Keratinocyte (primary cell): ENCODE measurements around the gene CSF3R. TPM values are rescaled to one million over a fixed set of nuclear protein-coding genes. Genes with fewer than 3 reads are reported as not detected.

Experiments used
- DNase-seq: peaks from one replicate; pipeline ENCODE4 v3.0.0-alpha.2; 2011; ENCODE audit warnings: low read depth, missing footprints, low spot score
- FAIRE-seq: peaks from 2 replicates; lab custom pipeline; 2011; peaks lifted over from hg19 to GRCh38; lab: Jason Lieb, UNC
- H2AFZ ChIP-seq: 2 replicates; pipeline ENCODE4 v1.6.0; 2012; ENCODE audit warnings: low read length, control low read depth, inconsistent platforms; ENCODE audit not compliant: control insufficient read depth
- H3K27ac ChIP-seq: 2 replicates; pipeline ENCODE4 v1.5.1; 2011; ENCODE audit warnings: low read length; ENCODE audit not compliant: control insufficient read depth, insufficient read depth
- H3K27me3 ChIP-seq: 3 replicates; pipeline ENCODE4 v1.6.0; 2011; ENCODE audit warnings: low read length; ENCODE audit not compliant: control insufficient read depth, insufficient read depth; ENCODE audit errors: extremely low read depth
- H3K36me3 ChIP-seq, 2 experiments: 2 replicates in 1 of 2; 3 replicates in 1 of 2; pipeline ENCODE4 v1.5.1; 2011; ENCODE audit warnings: low read length in 2 of 2, mild to moderate bottlenecking in 1 of 2; ENCODE audit not compliant: control insufficient read depth in 2 of 2, insufficient read depth in 2 of 2; ENCODE audit errors: extremely low read depth in 1 of 2
- H3K4me1 ChIP-seq: 3 replicates; pipeline ENCODE4 v1.5.1; 2011; ENCODE audit warnings: low read length; ENCODE audit not compliant: control insufficient read depth, insufficient read depth; ENCODE audit errors: extremely low read depth
- H3K4me2 ChIP-seq: 3 replicates; pipeline ENCODE4 v1.6.0; 2011; ENCODE audit warnings: low read depth, low read length; ENCODE audit not compliant: control insufficient read depth, insufficient read depth; ENCODE audit errors: extremely low read depth
- H3K4me3 ChIP-seq, 3 experiments: fragments of 200-600 bp in 1 of 3; sonication (generic) in 1 of 3; 2 replicates in 2 of 3; 3 replicates in 1 of 3; pipeline ENCODE4 v1.5.1; 2011 to 2016; ENCODE audit warnings: low read length in 3 of 3, mild to moderate bottlenecking in 3 of 3, control low read depth in 2 of 3, inconsistent platforms in 1 of 3, low read depth in 1 of 3, mixed read lengths in 1 of 3, mixed run types in 1 of 3, moderate library complexity in 1 of 3; ENCODE audit not compliant: control insufficient read depth in 2 of 3, insufficient read depth in 2 of 3; ENCODE audit errors: extremely low read depth in 1 of 3
- H3K79me2 ChIP-seq: 2 replicates; pipeline ENCODE4 v1.6.0; 2012; ENCODE audit warnings: low read length; ENCODE audit not compliant: control insufficient read depth, insufficient read depth
- H3K9ac ChIP-seq: 3 replicates; pipeline ENCODE4 v1.6.0; 2011; ENCODE audit warnings: low read length; ENCODE audit not compliant: control insufficient read depth, insufficient read depth; ENCODE audit errors: extremely low read depth
- H3K9me1 ChIP-seq: 3 replicates; pipeline ENCODE4 v1.6.0; 2011; ENCODE audit warnings: low read length; ENCODE audit not compliant: control insufficient read depth, insufficient read depth; ENCODE audit errors: extremely low read depth
- H3K9me3 ChIP-seq: 2 replicates; pipeline ENCODE4 v1.5.1; 2012; ENCODE audit warnings: low read depth, low read length; ENCODE audit not compliant: control insufficient read depth
- H4K20me1 ChIP-seq: 3 replicates; pipeline ENCODE4 v1.6.0; 2011; ENCODE audit warnings: low read length; ENCODE audit not compliant: control insufficient read depth, insufficient read depth; ENCODE audit errors: extremely low read depth
- EZH2 ChIP-seq: IDR thresholded peaks from one replicate; pipeline ENCODE4 v1.6.1; 2012; ENCODE audit warnings: inconsistent platforms, mild to moderate bottlenecking, low read length, moderate library complexity
- dilution Hi-C: fragments of 300-500 bp; cut with MboI; formaldehyde crosslinking; loops from one replicate; pipeline ENCODE4 v1.7.0; 2020; ENCODE audit warnings: low sequenced_read_pairs; ENCODE audit not compliant: extremely low pct_ligation_motif_present
- polyA plus RNA-seq, 5 experiments: library from polyadenylated mRNA; depleted of rRNA in 3 of 5; stranded (reverse) in 3 of 5; stranded (forward) in 1 of 5; unstranded in 1 of 5; fragments of >200 nt; gene quantifications; 1 replicate in 1 of 5; 2 replicates in 3 of 5; 3 replicates in 1 of 5; pipeline versions ENCODE4 v1.2.1 to v1.2.3, GENCODE V29; 2011 to 2012; ENCODE audit warnings: missing spikeins in 2 of 5, low read depth in 1 of 5, low replicate concordance in 1 of 5
- TF ChIP-seq, protein P1 (sequence below), 3 experiments: IDR thresholded peaks in 1 of 3; conservative IDR thresholded peaks in 1 of 3; optimal IDR thresholded peaks in 1 of 3; 2 replicates in 2 of 3; 3 replicates in 1 of 3; pipeline versions ENCODE3 to v1.5.1; 2011; ENCODE audit warnings: low read length in 3 of 3, mild to moderate bottlenecking in 3 of 3, moderate library complexity in 2 of 3, control low read depth in 1 of 3, inconsistent platforms in 1 of 3; ENCODE audit not compliant: insufficient read depth in 2 of 3; ENCODE audit errors: extremely low read depth in 1 of 3

Gene CSF3R
- polyA plus RNA-seq, 1 donor (not counting 4 experiments of a cell fraction or from before 2014, with no cell fraction given), result not detected

DNA sequence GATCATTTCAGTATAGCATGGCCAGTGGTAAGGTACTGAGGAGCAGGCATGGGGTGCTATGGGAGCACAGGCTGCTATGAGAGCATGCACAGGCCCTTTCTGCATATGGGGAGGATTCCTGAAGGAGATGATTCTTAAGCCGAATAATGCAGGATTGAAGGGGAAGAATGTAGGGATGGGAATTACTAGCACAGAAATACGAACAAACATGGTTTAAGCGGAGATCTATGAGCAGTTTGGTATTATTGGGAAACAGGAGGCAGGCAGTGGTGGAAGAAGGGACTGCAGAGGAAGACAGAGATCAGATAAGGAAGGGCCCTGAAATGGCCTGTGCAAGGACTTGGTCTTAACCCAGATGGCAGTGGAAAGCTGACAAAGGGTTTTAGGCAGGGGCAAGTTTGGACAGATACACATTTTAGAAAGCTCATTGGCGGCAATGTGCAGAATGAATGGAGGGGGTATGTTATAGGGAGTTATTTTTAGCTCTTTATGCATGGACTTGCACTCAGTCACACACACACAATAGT lies 34.1 kb downstream of the CSF3R start:
- TF ChIP-seq, protein P1, sequence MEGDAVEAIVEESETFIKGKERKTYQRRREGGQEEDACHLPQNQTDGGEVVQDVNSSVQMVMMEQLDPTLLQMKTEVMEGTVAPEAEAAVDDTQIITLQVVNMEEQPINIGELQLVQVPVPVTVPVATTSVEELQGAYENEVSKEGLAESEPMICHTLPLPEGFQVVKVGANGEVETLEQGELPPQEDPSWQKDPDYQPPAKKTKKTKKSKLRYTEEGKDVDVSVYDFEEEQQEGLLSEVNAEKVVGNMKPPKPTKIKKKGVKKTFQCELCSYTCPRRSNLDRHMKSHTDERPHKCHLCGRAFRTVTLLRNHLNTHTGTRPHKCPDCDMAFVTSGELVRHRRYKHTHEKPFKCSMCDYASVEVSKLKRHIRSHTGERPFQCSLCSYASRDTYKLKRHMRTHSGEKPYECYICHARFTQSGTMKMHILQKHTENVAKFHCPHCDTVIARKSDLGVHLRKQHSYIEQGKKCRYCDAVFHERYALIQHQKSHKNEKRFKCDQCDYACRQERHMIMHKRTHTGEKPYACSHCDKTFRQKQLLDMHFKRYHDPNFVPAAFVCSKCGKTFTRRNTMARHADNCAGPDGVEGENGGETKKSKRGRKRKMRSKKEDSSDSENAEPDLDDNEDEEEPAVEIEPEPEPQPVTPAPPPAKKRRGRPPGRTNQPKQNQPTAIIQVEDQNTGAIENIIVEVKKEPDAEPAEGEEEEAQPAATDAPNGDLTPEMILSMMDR (optimal IDR thresholded peaks at IDR 0.05 in 1 of 3, IDR thresholded peaks at IDR 0.05 in 1 of 3, conservative IDR thresholded peaks at IDR 0.05 in 1 of 3; ENCODE audit: extremely low read depth in 1 of 3, insufficient read depth in 2 of 3, low read length in 3 of 3), result peak in 1 of 3 experiments; percentile 17
- TF ChIP-seq EZH2, result no peak
- no peaks in the 10 kb centered on the region for H3K9me3 ChIP-seq
- H3K27me3 ChIP-seq, result no peaks in the 10 kb centered on the region
- H3K9ac ChIP-seq, result no peak overlapping the region
- DNase-seq, result no peak
- peak overlapping the region; percentile 71 for H2AFZ ChIP-seq
- H4K20me1 ChIP-seq, result no peaks in the 10 kb centered on the region
- H3K36me3 ChIP-seq, result no peaks in the 10 kb centered on the region
- peak overlapping the region; percentile 86 for H3K4me2 ChIP-seq
- peak overlapping the region; percentile 32 for H3K27ac ChIP-seq
- H3K4me3 ChIP-seq, result peak overlapping the region in 1 of 3 experiments; percentile 22
- no peaks in the 10 kb centered on the region for H3K79me2 ChIP-seq
- H3K4me1 ChIP-seq, result peaks cover 18% of the 10 kb centered on the region
- H3K9me1 ChIP-seq, result no peaks in the 10 kb centered on the region
- dilution Hi-C loops, result no loop called here
- peak; percentile 87 for FAIRE-seq

DNA sequence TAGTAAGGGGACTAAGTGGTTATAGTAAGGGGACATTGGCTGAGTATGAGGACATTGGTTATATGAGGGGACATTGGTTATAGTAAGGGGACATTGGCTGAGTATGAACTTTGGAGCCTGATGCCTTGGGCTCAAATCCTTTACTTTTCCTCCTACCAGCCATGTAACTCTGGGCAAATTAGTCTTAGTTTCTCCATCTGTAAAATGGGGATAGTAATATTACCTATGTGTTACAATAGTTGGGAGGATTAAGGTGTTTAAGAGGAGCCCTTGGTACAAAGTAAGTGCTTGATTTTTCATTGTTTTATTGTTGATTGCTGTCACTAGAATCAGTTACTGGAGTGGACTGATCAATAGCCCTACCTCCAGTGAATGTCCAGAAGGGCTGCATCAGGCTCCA lies 35.3 kb downstream of the CSF3R start:
- dilution Hi-C loops, result no loop called here
- Histone ChIP-seq H3K9me3 (no peaks in the 10 kb centered on the region), H3K9ac (no peak overlapping the region), H3K79me2 (no peaks in the 10 kb centered on the region), H3K4me1 (peaks cover 18% of the 10 kb centered on the region), H3K36me3 (no peaks in the 10 kb centered on the region), H3K27ac (no peak overlapping the region), H3K4me3 (no peak overlapping the region), H3K4me2 (no peak overlapping the region), H3K27me3 (no peaks in the 10 kb centered on the region), H3K9me1 (no peaks in the 10 kb centered on the region), H4K20me1 (no peaks in the 10 kb centered on the region), H2AFZ (no peak overlapping the region)
- TF ChIP-seq, protein P1 (optimal IDR thresholded peaks at IDR 0.05 in 1 of 3, IDR thresholded peaks at IDR 0.05 in 1 of 3, conservative IDR thresholded peaks at IDR 0.05 in 1 of 3; ENCODE audit: extremely low read depth in 1 of 3, insufficient read depth in 2 of 3, low read length in 3 of 3), result no peak
- TF ChIP-seq EZH2, result no peak
- no peak for FAIRE-seq
- no peak for DNase-seq
